H1 (cell line): ENCODE measurements around the gene VMP1.

Source experiments
- ASH2L ChIP-seq: fragments of 200-600, 300-600 bp; sonication (generic); IDR thresholded peaks from one replicate; pipeline ENCODE4 v1.7.1; 2017; ENCODE audit warnings: low read length
- EGR1 ChIP-seq: IDR thresholded peaks from 2 replicates; pipeline ENCODE4 v1.6.1; 2011; ENCODE audit warnings: low read depth, low read length, borderline replicate concordance
- EP300 ChIP-seq, 2 experiments: IDR thresholded peaks; 1 replicate in 1 of 2; 2 replicates in 1 of 2; pipeline ENCODE4 v1.6.1; 2011 to 2012; ENCODE audit warnings: low read depth in 2 of 2, low read length in 2 of 2, mild to moderate bottlenecking in 2 of 2, borderline replicate concordance in 1 of 2, inconsistent platforms in 1 of 2, moderate library complexity in 1 of 2
- NANOG ChIP-seq: IDR thresholded peaks from 2 replicates; pipeline ENCODE4 v1.6.1; 2011; ENCODE audit warnings: low read length, low read depth, mild to moderate bottlenecking, inconsistent platforms; ENCODE audit not compliant: insufficient read depth, poor library complexity, severe bottlenecking
- POLR2A ChIP-seq, 2 experiments: IDR thresholded peaks; 1 replicate in 1 of 2; 2 replicates in 1 of 2; pipeline ENCODE4 v1.6.1; 2011; ENCODE audit warnings: low read depth in 2 of 2, low read length in 2 of 2, mild to moderate bottlenecking in 2 of 2; ENCODE audit errors: control extremely low read depth in 1 of 2
- SP2 ChIP-seq: IDR thresholded peaks from 2 replicates; pipeline ENCODE4 v1.6.1; 2012; ENCODE audit warnings: mild to moderate bottlenecking, low read length, inconsistent platforms
- TBP ChIP-seq: IDR thresholded peaks from 2 replicates; pipeline ENCODE4 v1.6.1; 2011; ENCODE audit warnings: low read depth, low read length, improper control_type of control experiment
- TCF12 ChIP-seq: IDR thresholded peaks from 2 replicates; pipeline ENCODE4 v1.6.1; 2011; ENCODE audit warnings: low read depth, mild to moderate bottlenecking, low read length
- ZNF274 ChIP-seq: IDR thresholded peaks from 2 replicates; pipeline ENCODE4 v1.7.0; 2012; ENCODE audit warnings: low read length, borderline replicate concordance; ENCODE audit errors: extremely low read depth
- TF ChIP-seq, protein P1 (sequence below): IDR thresholded peaks from 2 replicates; pipeline ENCODE4 v1.6.1; 2012; ENCODE audit warnings: inconsistent platforms
- TF ChIP-seq, protein P2 (sequence below), 3 experiments: IDR thresholded peaks; 1 replicate in 2 of 3; 2 replicates in 1 of 3; pipeline versions ENCODE4 v1.5.1 to v1.6.1; 2011; ENCODE audit warnings: low read length in 3 of 3, mild to moderate bottlenecking in 3 of 3, inconsistent platforms in 2 of 3, low read depth in 1 of 3, moderate library complexity in 1 of 3; ENCODE audit not compliant: insufficient read depth in 1 of 3; ENCODE audit errors: control extremely low read depth in 1 of 3
- TF ChIP-seq, protein P3 (sequence below): IDR thresholded peaks from 2 replicates; pipeline ENCODE4 v1.6.1; 2012; ENCODE audit warnings: low read length, inconsistent platforms
- TF ChIP-seq, protein P4 (sequence below): IDR thresholded peaks from 2 replicates; pipeline ENCODE4 v1.6.1; 2011; ENCODE audit warnings: low read depth, mild to moderate bottlenecking, low read length; ENCODE audit not compliant: insufficient read depth

DNA sequence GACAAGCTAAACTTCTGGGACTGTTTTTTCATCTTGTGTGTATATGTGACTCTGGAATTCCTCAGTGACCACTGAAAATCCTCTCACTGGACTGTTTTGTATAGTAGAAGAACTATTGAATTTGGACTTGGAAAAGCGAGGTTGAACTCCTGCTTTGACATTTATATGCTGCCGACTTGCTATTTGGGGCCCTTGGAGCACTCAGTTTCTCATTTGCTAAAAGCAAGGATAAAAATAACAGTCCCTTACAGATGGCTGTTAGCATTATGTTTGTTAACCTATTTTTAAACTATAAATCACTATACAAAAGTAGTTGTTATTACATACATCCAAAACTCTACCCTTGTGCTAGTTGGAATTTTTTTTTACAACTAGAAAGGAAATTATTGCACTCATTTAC lies 9.0 kb downstream of the VMP1 start:
- TF ChIP-seq POLR2A (IDR thresholded peaks at IDR 0.05; ENCODE audit: control extremely low read depth in 1 of 2, low read depth in 2 of 2, low read length in 2 of 2) = no peak
- no peak for TF ChIP-seq SP2
- TF ChIP-seq, protein P1, sequence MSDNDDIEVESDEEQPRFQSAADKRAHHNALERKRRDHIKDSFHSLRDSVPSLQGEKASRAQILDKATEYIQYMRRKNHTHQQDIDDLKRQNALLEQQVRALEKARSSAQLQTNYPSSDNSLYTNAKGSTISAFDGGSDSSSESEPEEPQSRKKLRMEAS = no peak
- no peak for TF ChIP-seq ZNF274
- TF ChIP-seq EP300 (IDR thresholded peaks at IDR 0.05; ENCODE audit: borderline replicate concordance in 1 of 2, low read depth in 2 of 2, low read length in 2 of 2) = no peak
- TF ChIP-seq EGR1 = no peak
- TF ChIP-seq, protein P2, sequence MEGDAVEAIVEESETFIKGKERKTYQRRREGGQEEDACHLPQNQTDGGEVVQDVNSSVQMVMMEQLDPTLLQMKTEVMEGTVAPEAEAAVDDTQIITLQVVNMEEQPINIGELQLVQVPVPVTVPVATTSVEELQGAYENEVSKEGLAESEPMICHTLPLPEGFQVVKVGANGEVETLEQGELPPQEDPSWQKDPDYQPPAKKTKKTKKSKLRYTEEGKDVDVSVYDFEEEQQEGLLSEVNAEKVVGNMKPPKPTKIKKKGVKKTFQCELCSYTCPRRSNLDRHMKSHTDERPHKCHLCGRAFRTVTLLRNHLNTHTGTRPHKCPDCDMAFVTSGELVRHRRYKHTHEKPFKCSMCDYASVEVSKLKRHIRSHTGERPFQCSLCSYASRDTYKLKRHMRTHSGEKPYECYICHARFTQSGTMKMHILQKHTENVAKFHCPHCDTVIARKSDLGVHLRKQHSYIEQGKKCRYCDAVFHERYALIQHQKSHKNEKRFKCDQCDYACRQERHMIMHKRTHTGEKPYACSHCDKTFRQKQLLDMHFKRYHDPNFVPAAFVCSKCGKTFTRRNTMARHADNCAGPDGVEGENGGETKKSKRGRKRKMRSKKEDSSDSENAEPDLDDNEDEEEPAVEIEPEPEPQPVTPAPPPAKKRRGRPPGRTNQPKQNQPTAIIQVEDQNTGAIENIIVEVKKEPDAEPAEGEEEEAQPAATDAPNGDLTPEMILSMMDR (IDR thresholded peaks at IDR 0.05; ENCODE audit: control extremely low read depth in 1 of 3, insufficient read depth in 1 of 3, low read depth in 1 of 3, low read length in 3 of 3) = no peak
- TF ChIP-seq NANOG = no peak
- no peak for TF ChIP-seq TCF12
- no peak for TF ChIP-seq ASH2L
- TF ChIP-seq, protein P3, sequence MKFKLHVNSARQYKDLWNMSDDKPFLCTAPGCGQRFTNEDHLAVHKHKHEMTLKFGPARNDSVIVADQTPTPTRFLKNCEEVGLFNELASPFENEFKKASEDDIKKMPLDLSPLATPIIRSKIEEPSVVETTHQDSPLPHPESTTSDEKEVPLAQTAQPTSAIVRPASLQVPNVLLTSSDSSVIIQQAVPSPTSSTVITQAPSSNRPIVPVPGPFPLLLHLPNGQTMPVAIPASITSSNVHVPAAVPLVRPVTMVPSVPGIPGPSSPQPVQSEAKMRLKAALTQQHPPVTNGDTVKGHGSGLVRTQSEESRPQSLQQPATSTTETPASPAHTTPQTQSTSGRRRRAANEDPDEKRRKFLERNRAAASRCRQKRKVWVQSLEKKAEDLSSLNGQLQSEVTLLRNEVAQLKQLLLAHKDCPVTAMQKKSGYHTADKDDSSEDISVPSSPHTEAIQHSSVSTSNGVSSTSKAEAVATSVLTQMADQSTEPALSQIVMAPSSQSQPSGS = no peak
- TF ChIP-seq TBP = no peak
- TF ChIP-seq, protein P4, sequence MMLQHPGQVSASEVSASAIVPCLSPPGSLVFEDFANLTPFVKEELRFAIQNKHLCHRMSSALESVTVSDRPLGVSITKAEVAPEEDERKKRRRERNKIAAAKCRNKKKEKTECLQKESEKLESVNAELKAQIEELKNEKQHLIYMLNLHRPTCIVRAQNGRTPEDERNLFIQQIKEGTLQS = no peak
